GM18520 (cell line): ENCODE measurements around the gene ST6GALNAC1.

Experiments used
- ATAC-seq: cut with Tn5 transposase; IDR thresholded peaks from one replicate; pipeline ENCODE4 v1.9.1; 2021; ENCODE audit not compliant: unreplicated experiment

The ST6GALNAC1 gene, protein sequence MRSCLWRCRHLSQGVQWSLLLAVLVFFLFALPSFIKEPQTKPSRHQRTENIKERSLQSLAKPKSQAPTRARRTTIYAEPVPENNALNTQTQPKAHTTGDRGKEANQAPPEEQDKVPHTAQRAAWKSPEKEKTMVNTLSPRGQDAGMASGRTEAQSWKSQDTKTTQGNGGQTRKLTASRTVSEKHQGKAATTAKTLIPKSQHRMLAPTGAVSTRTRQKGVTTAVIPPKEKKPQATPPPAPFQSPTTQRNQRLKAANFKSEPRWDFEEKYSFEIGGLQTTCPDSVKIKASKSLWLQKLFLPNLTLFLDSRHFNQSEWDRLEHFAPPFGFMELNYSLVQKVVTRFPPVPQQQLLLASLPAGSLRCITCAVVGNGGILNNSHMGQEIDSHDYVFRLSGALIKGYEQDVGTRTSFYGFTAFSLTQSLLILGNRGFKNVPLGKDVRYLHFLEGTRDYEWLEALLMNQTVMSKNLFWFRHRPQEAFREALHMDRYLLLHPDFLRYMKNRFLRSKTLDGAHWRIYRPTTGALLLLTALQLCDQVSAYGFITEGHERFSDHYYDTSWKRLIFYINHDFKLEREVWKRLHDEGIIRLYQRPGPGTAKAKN

DNA sequence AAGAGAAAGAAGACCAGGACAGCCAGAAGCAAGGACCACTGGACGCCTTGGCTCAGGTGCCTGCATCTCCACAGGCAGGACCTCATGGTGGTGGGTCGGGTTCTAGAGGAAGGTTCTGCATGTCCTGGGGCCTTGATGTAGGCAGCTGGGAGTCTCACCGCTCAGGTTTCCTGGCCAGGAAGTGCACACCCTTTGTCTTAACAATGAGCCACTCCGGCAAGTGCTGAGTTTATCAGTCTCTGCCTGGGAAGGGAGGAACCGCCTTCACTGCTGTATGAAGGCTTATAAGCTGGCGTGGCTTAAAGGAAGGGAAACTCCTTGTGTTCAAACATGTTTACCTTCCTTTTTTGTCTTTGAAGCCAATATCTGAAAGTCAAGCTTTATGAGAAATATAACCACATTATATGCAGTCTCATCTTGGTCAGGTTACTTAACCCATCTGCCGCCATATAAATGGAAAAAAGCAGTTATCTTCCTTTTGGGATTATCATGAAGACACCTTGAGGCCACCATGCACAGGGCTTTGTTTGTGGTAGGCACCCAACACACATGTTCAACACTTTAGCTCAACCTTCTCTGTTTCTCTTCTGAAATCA lies at the start of gene ST6GALNAC1:
ST6GALNAC1 (minus strand) TSS at position 205 of the 596 bp plus-strand sequence; CDS start at position 86, 119 bp downstream.
- no peak for ATAC-seq

DNA sequence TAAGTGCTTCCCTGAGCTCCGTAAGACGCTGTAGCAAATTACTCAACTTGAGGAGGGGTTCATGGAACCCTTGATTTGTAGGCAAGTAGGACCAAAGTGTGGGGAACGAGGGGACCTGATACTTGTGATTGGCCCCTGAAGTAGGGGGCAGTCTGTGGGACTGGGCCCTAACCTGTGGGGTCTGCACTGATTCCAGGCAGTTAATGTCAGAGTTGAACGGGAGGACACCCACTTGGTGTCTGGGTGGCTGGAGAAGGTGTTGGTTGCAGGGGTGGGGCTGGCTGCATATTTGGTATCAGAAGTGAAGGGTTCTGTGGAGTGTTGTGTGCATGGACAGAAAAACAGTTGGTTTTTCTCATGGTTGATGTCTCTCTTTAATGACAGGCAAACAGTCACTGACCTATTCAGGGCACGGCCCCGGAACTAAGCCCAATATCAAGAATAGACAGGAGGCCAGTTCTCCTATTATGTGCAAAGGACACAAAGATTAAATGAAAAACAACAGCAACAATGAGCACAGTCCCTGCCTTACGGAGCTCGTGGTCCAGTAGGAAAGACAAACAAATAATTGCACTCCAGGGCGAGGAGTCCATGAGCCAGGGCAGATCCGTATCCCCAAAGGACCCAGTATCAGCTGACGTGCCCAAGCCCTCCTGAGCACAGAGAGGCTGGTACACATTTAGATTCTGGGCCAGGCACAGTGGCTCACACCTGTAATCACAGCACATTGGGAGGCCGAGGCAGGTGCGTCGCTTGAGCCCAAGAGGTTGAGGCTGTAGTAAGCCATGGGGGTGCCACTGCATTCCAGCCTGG lies 48.0 kb upstream of the ST6GALNAC1 start:
- ATAC-seq, result no peak

DNA sequence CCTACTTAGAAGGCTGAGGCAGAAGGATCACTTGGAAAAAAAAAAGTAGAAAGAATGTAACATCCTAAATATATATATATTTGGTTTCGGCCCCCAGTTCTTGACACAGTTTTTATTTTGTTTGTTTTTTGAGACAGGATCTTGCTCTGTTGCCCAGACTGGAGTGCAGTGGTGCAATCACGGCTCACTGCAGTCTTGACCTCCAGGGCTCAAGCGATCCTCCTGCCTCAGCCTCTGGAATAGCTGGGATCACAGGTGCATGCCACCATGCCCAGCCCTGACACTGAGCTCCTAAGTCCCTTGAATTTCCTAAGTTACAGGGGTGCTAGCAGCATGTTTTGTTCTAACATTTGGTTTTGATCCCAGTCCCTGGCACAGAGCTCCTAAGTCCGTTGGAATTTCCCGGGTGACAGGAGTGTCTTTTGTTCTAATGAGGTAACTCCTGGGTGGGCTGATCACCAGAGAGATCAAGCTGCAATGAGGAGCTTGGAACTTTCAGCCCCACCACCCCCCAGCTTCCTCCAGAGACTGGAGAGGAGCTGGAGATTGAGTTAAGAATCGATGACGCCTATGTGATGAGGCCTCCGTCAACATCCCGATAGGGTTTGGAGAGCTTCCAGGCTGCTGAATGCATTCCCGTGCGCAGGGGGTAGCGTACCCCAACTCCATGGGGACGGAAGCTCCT lies 47.2 kb upstream of the ST6GALNAC1 start:
- ATAC-seq, result no peak

DNA sequence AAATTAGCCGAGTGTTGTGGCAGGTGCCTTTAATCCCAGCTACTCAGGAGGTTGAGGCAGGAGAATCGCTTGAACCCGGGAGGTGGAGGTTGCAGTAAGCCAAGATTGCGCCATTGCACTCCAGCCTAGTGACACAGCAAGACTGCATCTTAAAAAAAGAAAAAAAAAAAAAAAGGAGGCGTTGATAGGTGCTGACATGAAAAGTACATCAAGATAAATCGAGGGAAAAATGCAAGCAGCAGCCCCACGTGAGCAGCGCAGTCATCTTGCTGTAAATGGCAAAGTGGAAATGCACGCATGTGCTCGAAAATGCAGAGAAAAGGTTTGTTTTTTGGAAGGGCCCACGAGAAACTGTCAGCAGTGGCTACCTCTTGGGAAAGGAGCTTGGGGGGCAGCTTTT lies 46.3 kb upstream of the ST6GALNAC1 start:
- no peak for ATAC-seq

DNA sequence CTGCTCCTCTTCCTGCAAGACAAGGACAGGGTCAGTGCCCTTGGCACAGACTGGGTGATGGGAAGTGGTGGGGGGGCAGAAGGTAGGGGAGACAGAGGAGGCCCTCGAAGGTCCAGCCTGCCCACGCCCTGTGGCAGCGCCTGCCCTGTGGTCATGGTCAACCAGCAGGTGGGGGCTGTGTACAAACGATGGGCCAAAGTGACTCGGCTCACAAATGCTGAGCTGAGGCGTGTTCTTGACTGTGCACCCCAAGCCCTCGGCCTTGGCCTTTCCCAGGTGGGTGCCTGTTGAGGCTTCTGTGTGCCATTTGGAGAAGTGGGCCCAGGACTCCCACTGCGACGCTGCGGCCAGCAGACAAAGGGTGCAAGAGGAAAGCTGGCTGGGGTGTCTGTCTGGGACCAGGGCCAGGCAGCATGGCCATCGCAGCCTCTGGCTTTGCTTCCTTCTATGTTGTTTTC lies 44.6 kb upstream of the ST6GALNAC1 start:
- no peak for ATAC-seq

DNA sequence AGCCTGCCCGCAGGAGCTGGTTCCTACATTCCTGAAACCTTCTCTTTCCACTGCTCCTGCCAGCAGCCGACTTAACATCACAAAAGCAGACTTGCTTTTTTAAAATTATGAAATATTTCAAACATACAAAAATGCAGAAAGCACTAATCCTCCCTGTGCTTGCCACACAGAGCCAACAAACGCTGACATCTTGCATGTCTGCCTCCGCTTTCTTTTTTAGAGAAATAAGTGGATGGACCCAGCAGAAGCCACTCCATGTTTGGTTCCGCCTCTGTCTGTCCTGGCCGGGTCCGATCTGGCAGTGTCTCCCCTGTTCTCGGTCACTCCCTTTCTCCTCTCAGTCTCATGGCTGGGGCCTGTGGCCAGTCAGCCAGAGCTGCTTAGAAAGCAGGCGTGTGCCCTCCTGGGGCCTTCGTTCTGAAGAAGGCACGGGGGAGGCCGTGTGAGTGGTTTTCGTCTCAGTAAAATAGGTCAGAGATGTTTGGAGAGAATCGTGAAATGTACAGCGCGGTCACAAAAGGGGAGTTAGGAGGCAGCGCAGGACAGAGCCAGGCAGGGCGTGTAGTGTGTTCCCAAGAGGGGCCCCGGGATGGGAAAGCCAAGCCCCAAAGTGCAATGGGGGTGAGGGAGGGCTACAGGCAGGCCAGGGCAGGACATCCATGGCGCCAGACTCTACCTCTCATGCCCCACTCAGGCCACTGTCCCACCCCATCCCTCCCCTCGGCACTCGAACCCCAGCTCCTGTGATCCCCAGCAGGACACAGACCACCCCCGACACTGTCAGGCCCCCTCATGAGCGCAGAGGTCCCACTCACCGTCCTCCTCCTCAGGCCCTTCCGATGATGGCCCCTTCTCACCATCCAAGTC lies 44.0 kb upstream of the ST6GALNAC1 start:
- ATAC-seq, result no peak

- ATAC-seq, result no peak
Measured at GRCh38 chr17:76686538-76687297, 43.2 kb upstream of the ST6GALNAC1 start.

DNA sequence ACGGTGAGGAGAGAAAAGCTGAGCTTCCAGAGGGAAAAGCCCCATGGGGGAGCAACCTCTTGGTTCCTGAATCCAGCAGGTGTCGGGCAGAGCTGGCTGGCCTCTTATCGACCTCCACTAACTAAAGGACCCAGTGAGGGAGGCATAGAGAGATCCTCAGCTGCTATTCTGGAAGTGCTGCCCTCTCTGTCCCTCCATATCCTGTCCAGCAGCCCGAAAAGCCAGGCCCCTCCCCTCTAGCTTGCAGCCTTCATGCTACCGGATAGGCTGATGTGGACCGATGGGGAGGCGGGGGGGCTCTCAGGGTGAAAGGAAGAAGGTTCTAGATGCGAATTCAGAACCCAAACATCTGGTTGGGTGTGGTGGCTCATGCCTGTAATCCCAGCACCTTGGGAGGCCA lies 42.3 kb upstream of the ST6GALNAC1 start:
- no peak for ATAC-seq

- no peak for ATAC-seq
Measured at GRCh38 chr17:76685366-76685765, 41.8 kb upstream of the ST6GALNAC1 start.

DNA sequence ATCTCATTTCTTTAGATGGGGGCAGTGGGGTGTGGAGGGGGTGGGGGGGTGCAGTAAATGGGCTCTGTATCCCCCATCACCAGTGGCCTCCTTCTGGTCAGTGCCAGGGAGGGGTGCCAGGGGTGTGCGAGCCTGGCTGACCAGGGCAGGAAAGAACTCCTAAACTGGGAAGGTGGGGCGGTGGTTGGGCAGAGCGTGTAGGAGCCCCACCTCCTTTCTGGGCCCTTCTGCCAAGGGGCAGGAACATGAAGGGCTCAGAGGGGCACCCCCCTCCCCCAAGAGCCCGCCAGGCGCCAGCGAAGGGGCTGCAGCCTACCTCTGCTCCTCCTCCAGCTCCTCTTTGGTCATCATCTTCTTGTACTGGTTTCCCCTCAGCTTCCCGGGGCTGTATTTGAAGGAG lies 41.2 kb upstream of the ST6GALNAC1 start:
- ATAC-seq, result no peak

DNA sequence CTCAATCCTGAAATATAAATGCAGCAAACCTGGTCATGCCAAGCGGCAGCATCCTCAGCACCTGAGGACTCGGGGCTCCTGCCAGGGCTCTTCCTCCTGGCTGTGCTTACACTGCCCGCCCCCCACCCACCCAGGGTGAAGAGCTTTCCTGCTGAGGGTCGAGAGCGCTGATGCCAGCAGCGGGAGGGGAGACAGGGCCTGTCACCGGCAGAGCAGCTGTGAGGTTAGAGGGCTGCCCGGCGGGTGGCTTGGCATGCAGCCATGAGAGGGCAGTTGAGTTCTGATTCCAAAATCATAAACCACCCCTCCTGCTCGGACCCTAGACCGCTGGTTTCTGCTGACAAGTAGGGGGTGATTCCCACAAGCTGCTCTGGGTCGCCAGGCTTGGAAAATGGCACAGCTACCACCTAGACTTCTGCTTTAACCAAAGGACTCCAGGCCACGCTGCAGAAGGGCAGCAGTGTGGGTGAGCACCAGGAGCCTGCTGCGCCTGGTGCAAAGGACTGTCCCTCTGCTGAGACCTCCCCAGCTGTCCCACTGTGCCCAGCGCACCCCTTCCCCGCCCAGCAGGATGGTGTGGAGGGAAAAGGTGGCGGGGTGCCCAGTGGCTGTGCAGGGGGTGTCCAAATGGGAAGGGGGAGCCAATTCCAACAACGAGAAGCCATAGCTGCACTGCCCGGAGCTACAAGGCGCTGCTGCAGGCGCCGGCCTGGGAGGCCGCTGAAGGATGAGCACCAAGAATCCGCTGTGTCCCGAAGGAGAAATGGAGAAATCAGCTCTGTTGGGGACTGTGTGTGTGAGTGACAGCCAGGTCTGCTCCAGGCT lies 40.6 kb upstream of the ST6GALNAC1 start:
- no peak for ATAC-seq

- ATAC-seq, result no peak
Measured at GRCh38 chr17:76683011-76683755, 39.6 kb upstream of the ST6GALNAC1 start.

GRCh38 chr17:76682296-76682695 lies 38.7 kb upstream of the ST6GALNAC1 start:
- ATAC-seq, result no peak

GRCh38 chr17:76681222-76682137 lies 37.9 kb upstream of the ST6GALNAC1 start:
- no peak for ATAC-seq

DNA sequence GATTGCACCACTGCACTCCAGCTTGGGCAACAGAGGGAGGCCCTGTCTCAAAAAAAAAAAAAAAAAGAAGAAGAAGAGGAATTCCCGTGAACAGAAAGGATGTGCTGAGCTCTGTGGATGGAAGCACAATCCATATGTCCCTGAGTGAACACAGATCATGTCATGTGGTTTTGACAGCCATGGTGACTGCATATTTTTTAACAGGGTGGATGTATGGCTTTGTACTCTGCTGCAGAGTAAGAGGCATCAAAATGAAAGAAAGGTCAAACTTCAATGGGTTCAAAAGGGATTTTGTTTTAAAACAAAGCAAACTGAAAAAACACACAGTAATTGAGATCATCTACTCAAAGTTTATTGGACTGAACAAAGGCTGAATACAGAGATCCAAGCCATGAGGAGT lies 35.7 kb upstream of the ST6GALNAC1 start:
- ATAC-seq, result no peak

DNA sequence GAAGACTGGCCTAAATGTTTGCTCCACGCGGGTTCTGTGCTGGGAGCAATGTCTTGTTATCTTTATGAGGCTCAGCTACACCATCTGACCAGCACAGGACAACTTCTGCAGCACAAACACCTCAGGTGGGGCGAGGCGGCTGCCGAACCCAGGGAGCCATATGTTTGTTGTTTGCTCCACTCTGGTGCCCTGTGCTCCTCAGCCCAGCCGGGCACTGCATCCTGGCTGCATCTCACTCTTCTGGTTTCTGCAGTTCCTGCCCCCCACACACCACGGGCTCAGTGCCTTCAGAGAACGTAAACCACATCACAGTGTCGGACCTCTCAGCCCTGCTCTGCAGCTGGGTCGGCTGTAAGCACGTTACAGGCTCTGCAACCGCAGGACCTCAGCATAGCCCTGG lies 34.8 kb upstream of the ST6GALNAC1 start:
- no peak for ATAC-seq
